Measurements from ENCODE around the gene PPP1R9A. TPM values are rescaled to one million over a fixed set of nuclear protein-coding genes. Genes with fewer than 3 reads are reported as not detected.

Gene PPP1R9A
- total RNA-seq, 1 experiment from 2014 or later: 13.5 TPM

DNA sequence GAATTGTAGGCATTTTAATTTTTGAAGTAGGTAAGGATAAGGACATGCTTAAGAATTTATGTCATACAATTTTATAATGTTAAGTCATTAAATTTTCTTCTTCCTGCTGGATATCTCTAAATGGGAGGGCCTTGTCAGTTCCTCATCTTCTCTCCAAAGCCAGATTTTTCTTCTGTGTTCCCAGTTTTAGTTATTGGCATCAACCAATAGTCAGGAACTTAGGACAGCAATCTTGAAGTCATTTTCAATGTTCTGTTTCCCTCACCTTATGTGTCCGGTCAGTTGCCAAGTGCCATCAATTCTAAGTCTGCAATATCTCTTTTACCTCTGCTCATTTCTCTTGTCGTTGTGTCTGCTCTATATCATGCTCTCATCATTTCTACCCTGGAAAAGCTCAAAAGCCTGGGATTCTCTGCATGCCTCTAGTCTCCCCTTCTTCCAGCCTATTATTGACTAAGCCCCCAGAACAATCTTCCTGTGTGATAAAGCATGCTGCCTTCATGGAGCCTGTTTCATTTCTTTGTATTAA is 145.2 kb downstream of the PPP1R9A start:
- no peak overlapping the region for H2AFZ ChIP-seq (ENCODE audit: low read depth, low read length, poor library complexity, severe bottlenecking)
- H3K4me3 ChIP-seq (replicated peaks in 1 of 2; ENCODE audit: low read depth in 1 of 2, low read length in 2 of 2): no peak overlapping the region
- H3K27ac ChIP-seq (ENCODE audit: low read depth, low read length): no peak overlapping the region
- intact Hi-C loops (cut with micrococcal nuclease): no loop called here
- ATAC-seq: no peak
- CTCF ChIA-PET: no interaction called here
- no peaks in the 10 kb centered on the region for H3K79me2 ChIP-seq (ENCODE audit: insufficient read depth, low read length)
- H3K4me2 ChIP-seq (ENCODE audit: low read length): no peak overlapping the region
- no peaks in the 10 kb centered on the region for H4K20me1 ChIP-seq (ENCODE audit: insufficient read depth)
- H3K4me1 ChIP-seq (ENCODE audit: control insufficient read depth in 1 of 2, insufficient read depth in 2 of 2, low read length in 2 of 2): no peaks in the 10 kb centered on the region
- no peaks in the 10 kb centered on the region; the same call in 1 of the 2 replicates for H3K9me2 ChIP-seq (ENCODE audit: insufficient read depth)
- no peak for DNase-seq (ENCODE audit: low read depth, low spot score)
- RAD21 ChIA-PET (ENCODE audit: low non-redundant PET in 1 of 2, low total read pairs in 2 of 2, uncharacterized antibody in 2 of 2, unreplicated experiment in 2 of 2): no interaction called here
- no peaks in the 10 kb centered on the region for H3K27me3 ChIP-seq (ENCODE audit: insufficient read depth, low read length)
- no peaks in the 10 kb centered on the region for H3K9me3 ChIP-seq (ENCODE audit: control insufficient read depth in 1 of 2, insufficient read depth in 1 of 2, low read depth in 1 of 2, low read length in 2 of 2)
- H3K36me3 ChIP-seq (ENCODE audit: control insufficient read depth in 1 of 2, insufficient read depth in 2 of 2, low read length in 2 of 2): no peaks in the 10 kb centered on the region
- POLR2A ChIA-PET: no interaction called here
- TF ChIP-seq, protein P1, sequence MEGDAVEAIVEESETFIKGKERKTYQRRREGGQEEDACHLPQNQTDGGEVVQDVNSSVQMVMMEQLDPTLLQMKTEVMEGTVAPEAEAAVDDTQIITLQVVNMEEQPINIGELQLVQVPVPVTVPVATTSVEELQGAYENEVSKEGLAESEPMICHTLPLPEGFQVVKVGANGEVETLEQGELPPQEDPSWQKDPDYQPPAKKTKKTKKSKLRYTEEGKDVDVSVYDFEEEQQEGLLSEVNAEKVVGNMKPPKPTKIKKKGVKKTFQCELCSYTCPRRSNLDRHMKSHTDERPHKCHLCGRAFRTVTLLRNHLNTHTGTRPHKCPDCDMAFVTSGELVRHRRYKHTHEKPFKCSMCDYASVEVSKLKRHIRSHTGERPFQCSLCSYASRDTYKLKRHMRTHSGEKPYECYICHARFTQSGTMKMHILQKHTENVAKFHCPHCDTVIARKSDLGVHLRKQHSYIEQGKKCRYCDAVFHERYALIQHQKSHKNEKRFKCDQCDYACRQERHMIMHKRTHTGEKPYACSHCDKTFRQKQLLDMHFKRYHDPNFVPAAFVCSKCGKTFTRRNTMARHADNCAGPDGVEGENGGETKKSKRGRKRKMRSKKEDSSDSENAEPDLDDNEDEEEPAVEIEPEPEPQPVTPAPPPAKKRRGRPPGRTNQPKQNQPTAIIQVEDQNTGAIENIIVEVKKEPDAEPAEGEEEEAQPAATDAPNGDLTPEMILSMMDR (IDR thresholded peaks at IDR 0.05 in 2 of 3, conservative IDR thresholded peaks at IDR 0.05 in 1 of 3; ENCODE audit: borderline replicate concordance in 1 of 3, insufficient read depth in 1 of 3, low read depth in 2 of 3, low read length in 2 of 3): no peak
- TF ChIP-seq FOSL1 (IDR thresholded peaks at IDR 0.05; ENCODE audit: low read depth) (no peak), CEBPB (IDR thresholded peaks at IDR 0.05; ENCODE audit: low read depth) (no peak), SRF (IDR thresholded peaks at IDR 0.05; ENCODE audit: low read depth) (no peak)
- TF ChIP-seq, protein P2, sequence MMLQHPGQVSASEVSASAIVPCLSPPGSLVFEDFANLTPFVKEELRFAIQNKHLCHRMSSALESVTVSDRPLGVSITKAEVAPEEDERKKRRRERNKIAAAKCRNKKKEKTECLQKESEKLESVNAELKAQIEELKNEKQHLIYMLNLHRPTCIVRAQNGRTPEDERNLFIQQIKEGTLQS (IDR thresholded peaks at IDR 0.05): no peak
- no TSS peak for BruUV-seq (replicated peaks)
- H3K9ac ChIP-seq (ENCODE audit: low read length): no peak overlapping the region

DNA sequence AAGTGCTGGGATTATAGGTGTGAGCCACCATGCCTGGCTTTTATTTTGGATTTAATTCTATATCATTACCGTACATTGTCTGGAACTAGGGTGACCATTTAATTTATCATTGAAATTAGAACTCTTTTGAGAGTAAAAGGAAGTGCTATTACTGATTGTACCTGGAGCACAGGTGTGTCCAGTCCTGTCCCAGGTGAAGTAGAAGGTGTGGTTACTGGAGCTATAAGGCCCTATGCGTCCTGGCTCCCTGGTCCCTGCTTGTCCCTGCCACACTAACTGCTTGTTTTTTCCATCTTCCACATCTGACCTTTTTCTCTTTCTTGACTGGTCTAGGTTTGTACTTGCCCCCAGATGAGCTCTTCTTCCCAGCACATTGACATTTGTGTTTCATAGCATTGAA is 147.0 kb downstream of the PPP1R9A start:
- intact Hi-C loops (cut with micrococcal nuclease): no loop called here
- Histone ChIP-seq H3K9me3 (ENCODE audit: control insufficient read depth in 1 of 2, insufficient read depth in 1 of 2, low read depth in 1 of 2, low read length in 2 of 2) (no peaks in the 10 kb centered on the region), H3K9ac (ENCODE audit: low read length) (no peak overlapping the region), H3K9me2 (ENCODE audit: insufficient read depth) (no peaks in the 10 kb centered on the region; the same call in 1 of the 2 replicates), H3K36me3 (ENCODE audit: control insufficient read depth in 1 of 2, insufficient read depth in 2 of 2, low read length in 2 of 2) (no peaks in the 10 kb centered on the region), H3K27ac (ENCODE audit: low read depth, low read length) (no peak overlapping the region), H3K4me2 (ENCODE audit: low read length) (no peak overlapping the region), H4K20me1 (ENCODE audit: insufficient read depth) (no peaks in the 10 kb centered on the region), H3K4me3 (replicated peaks in 1 of 2; ENCODE audit: low read depth in 1 of 2, low read length in 2 of 2) (no peak overlapping the region), H3K79me2 (ENCODE audit: insufficient read depth, low read length) (no peaks in the 10 kb centered on the region), H3K27me3 (ENCODE audit: insufficient read depth, low read length) (no peaks in the 10 kb centered on the region), H2AFZ (ENCODE audit: low read depth, low read length, poor library complexity, severe bottlenecking) (no peak overlapping the region), H3K4me1 (ENCODE audit: control insufficient read depth in 1 of 2, insufficient read depth in 2 of 2, low read length in 2 of 2) (no peaks in the 10 kb centered on the region)
- RAD21 ChIA-PET (ENCODE audit: low non-redundant PET in 1 of 2, low total read pairs in 2 of 2, uncharacterized antibody in 2 of 2, unreplicated experiment in 2 of 2): no interaction called here
- no peak for ATAC-seq
- BruUV-seq (replicated peaks): no TSS peak
- no peak for DNase-seq (ENCODE audit: low read depth, low spot score)
- CTCF ChIA-PET: no interaction called here
- no peak for TF ChIP-seq CEBPB (IDR thresholded peaks at IDR 0.05; ENCODE audit: low read depth)
- POLR2A ChIA-PET: no interaction called here
